Activated T-cell treated with anti-CD3 and anti-CD28 coated beads, Interleukin-2, amount 50 U/mL, for 72 hours (primary cell): Measurements from ENCODE around the gene ZNF597. TPM values are rescaled to one million over a fixed set of nuclear protein-coding genes. Genes with fewer than 3 reads are reported as not detected.
"Not testable (repeated sequence)": the region's sequence is repeated elsewhere in the genome, so short reads cannot be mapped to it uniquely, and the experiment has no call there.

Experiments used
- ATAC-seq, 2 donors: fragments of 150-1000 bp; cut with Tn5 transposase; replicated peaks in 1 of 2; 2 replicates each; pipeline ENCODE4 v1.10.0; 2021; ENCODE audit warnings: moderate library complexity in 2 of 2, mild to moderate bottlenecking in 1 of 2
- DNase-seq, 2 donors: peaks; one replicate each; pipeline ENCODE4 v3.0.0; 2021 to 2022; ENCODE audit warnings: mixed read lengths in 1 of 2
- H3K27ac Mint-ChIP-seq: one replicate; pipeline ENCODE4 v1.8.0; 2022; ENCODE audit warnings: mild to moderate bottlenecking, moderate library complexity, mixed read lengths
- H3K27me3 Mint-ChIP-seq: one replicate; pipeline ENCODE4 v1.8.0; 2022; ENCODE audit warnings: low read depth, mixed read lengths
- H3K36me3 Mint-ChIP-seq, 2 donors: one replicate each; pipeline ENCODE4 v1.8.0; 2022; ENCODE audit warnings: mixed read lengths in 2 of 2, mild to moderate bottlenecking in 1 of 2; ENCODE audit not compliant: insufficient read depth in 2 of 2
- H3K4me1 Mint-ChIP-seq: one replicate; pipeline ENCODE4 v1.8.0; 2022; ENCODE audit warnings: low read depth, mixed read lengths
- H3K4me3 Mint-ChIP-seq, 2 donors: one replicate each; pipeline ENCODE4 v1.8.0; 2022; ENCODE audit warnings: mild to moderate bottlenecking in 2 of 2, mixed read lengths in 2 of 2, moderate library complexity in 2 of 2
- H3K9me3 Mint-ChIP-seq, 2 donors: one replicate each; pipeline ENCODE4 v1.8.0; 2022; ENCODE audit warnings: mixed read lengths in 2 of 2
- total RNA-seq, 2 donors: library from RNA; stranded (reverse); gene quantifications; one replicate each; pipeline ENCODE4 v1.2.3, GENCODE V29; 2022

Gene ZNF597
- total RNA-seq, 2 donors from 2014 or later: 3.8 to 4.5 TPM

DNA sequence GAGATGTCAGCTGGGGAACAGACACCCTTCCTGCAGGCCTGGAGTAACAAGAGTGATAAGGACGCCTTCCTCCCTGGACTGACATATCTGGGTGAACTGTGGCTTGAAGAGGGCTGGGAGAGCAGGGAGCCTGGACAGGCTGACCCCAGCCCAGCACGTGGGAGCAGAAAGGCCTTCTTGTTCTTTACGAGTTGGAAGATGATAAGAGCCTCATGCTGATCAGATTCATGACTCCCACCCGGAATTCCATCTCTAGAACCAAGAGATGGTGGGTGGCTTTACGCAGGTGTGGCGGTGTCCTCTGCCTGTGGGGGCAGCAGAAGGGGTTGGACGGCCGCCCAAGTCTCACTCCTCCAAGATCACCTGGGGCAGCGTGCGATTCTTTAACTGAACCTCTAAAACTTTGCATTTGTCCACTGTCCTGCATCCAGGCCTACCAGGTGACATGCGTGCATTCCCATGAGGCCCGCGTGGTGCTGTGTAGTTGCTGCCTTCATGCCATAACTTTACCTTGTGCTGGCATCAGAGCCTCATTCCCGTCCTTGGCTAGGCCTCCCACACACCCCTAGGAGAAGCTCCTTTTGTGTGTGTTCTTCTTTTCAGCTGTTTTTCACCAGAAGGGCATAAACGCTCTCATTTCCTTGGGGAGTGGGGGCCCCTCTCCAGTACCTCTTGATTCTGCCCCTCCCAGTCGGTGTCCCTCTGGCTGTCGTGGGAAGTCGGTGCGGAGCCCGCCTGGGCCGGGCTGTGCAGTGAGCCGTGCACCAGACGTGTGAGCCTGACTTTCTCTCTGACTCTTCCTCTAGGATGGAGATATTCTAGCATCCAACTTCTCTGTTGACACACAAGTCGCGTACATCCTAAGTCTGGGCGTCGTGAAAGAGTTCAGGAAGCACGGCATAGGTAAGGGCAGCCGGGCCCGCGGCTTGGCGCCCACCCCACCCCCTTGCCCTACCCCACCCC, 38.7 kb upstream of the ZNF597 start:
- Mint-ChIP-seq H3K4me1 (no peaks in the 10 kb centered on the region), H3K9me3 (no peaks in the 10 kb centered on the region), H3K36me3 (peaks cover 3 to 15% of the 10 kb centered on the region in 2 donors), H3K27me3 (no peaks in the 10 kb centered on the region), H3K4me3 (no peak overlapping the region), H3K27ac (peak overlapping the region; percentile 79)
- ATAC-seq (no peak), DNase-seq (no peak)

DNA sequence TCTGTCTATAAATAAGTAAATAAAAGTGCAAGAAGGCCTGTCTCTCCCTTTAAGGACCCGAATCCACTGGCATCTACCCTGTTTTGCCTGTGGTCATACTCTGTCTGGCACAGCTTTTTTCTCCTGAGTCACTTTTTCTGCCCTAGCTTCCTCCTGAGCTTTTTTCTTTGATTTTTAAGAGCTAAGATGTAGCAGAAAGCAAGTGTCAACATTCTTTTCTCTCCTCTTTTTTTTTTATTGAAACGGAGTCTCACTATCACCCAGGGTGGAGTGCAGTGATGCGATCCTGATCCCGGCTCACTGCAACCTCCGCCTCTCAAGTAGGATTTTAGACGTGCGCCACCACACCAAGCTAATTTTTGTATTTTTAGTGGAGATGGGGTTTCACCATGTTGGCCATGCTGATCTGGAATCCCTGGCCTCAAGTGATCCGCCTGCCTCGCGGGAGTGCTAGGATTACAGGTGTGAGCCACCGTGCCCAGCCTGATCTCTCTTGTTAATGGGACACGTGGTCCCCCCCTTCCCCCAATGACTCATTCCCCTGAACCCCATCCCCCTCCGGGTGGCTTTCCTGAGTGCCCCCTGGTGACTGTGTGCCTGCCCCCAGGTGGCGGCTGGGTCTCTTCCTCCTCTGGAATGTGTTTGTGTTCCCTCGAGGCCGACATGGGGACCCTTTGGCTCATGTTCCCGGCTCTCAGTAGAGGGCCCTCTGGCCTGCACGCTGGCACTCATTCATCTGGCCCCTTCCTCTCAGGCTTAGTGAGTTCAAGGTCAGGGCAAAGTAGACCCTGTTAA, 37.8 kb upstream of the ZNF597 start:
- Mint-ChIP-seq H3K4me3 (no peak overlapping the region), H3K27me3 (no peaks in the 10 kb centered on the region), H3K36me3 (peaks cover 3 to 15% of the 10 kb centered on the region in 2 donors), H3K4me1 (no peaks in the 10 kb centered on the region), H3K27ac (peak overlapping the region; percentile 57), H3K9me3 (no peaks in the 10 kb centered on the region)
- ATAC-seq (no peak), DNase-seq (no peak)

DNA sequence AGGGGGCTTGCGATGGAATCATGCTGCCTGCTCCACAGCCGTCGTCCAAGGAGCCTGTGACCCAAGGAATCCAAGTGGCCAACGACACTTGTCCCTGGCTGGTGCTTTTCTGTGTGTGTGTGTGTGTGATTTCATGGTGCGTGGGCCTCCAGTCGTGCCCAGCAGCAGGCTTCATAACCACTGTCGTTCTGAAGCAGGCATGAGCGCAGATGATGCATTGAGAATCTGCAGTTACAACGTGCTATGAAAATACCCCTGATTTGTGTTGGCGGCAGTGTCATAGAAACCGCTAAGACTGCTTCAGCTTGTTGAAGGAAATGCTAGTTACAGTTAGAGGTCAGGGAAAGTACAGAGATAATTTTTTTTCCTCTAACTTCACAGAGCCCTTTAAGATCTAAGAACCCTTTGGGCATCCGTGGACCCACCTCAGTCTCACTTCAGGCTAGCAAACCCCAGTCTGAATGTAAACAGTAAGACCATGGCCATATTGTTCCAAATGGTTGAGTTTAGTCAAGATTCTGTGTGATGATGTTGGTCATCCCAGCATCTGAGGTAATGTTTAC, 36.4 kb upstream of the ZNF597 start:
- Mint-ChIP-seq H3K27ac (peak overlapping the region; percentile 89), H3K36me3 (peaks cover 3 to 15% of the 10 kb centered on the region in 2 donors), H3K4me3 (no peak overlapping the region), H3K4me1 (peaks cover 7% of the 10 kb centered on the region), H3K9me3 (no peaks in the 10 kb centered on the region), H3K27me3 (no peaks in the 10 kb centered on the region)
- ATAC-seq (peak; percentile 72 to 87), DNase-seq (peak; percentile 16 to 38)

DNA sequence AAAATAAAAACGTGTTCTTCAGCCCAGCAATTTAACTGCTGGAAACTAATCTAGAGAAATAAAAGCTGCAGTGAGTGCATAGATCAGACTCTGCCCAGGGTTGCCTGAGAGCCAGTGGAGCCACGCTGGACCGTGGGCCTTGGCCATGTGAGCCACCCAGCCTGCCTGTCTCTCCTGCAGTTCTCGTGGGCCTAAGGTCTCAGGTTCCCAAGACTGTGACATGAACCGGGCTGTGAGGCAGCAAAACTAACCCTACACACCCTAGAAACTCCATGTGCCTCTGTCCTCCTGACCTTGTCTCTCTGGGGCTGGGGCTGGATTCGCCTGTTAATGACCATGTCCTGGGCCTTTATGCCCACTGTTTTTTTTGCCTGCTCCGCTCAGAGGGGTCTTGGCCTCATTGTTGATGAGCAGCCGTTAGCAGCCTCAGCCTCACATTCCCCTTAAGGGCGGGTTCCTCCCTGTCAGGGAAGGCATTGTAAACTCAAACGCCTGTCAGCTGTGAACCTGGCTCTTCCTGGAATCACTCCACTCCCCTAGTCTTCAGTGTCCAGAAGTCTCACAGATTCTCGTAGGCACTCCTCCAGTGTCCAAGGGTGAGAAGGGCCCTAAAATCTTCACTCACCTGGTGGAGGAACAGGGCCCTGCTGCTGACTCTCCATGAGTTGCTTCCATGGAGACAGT, 35.1 kb upstream of the ZNF597 start:
- ATAC-seq (no peak), DNase-seq (no peak)
- H3K9me3 Mint-ChIP-seq: no peaks in the 10 kb centered on the region
- peaks cover 3 to 12% of the 10 kb centered on the region in 2 donors for H3K36me3 Mint-ChIP-seq
- H3K4me1 Mint-ChIP-seq: peaks cover 10% of the 10 kb centered on the region
- no peak overlapping the region for H3K4me3 Mint-ChIP-seq
- no peaks in the 10 kb centered on the region for H3K27me3 Mint-ChIP-seq
- peak overlapping the region; percentile 69 for H3K27ac Mint-ChIP-seq

DNA sequence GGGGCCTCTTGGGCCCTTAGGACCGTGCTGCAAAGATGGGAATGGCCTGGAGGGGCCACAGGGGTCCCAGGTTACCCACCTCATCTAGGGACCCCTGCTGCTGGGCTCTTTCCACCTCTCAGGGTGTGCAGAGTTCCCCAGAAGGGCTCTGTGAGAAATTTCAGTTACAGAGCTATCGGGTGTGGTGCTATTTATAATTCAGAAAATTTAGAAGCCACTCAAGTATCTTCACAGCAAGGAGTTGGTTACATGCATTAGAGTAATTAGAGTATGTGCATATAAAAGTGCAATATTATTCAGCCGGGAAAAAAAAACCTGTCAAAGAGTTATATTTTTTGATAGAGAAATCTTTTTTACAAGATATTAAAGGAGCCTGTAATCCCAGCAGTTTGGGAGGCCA, 33.1 kb upstream of the ZNF597 start:
- peaks cover 4 to 12% of the 10 kb centered on the region in 2 donors for H3K36me3 Mint-ChIP-seq
- H3K4me3 Mint-ChIP-seq: no peak overlapping the region
- DNase-seq: no peak
- H3K4me1 Mint-ChIP-seq: peaks cover 26% of the 10 kb centered on the region
- no peak overlapping the region for H3K27ac Mint-ChIP-seq
- H3K27me3 Mint-ChIP-seq: no peaks in the 10 kb centered on the region
- no peaks in the 10 kb centered on the region for H3K9me3 Mint-ChIP-seq
- no peak for ATAC-seq

DNA sequence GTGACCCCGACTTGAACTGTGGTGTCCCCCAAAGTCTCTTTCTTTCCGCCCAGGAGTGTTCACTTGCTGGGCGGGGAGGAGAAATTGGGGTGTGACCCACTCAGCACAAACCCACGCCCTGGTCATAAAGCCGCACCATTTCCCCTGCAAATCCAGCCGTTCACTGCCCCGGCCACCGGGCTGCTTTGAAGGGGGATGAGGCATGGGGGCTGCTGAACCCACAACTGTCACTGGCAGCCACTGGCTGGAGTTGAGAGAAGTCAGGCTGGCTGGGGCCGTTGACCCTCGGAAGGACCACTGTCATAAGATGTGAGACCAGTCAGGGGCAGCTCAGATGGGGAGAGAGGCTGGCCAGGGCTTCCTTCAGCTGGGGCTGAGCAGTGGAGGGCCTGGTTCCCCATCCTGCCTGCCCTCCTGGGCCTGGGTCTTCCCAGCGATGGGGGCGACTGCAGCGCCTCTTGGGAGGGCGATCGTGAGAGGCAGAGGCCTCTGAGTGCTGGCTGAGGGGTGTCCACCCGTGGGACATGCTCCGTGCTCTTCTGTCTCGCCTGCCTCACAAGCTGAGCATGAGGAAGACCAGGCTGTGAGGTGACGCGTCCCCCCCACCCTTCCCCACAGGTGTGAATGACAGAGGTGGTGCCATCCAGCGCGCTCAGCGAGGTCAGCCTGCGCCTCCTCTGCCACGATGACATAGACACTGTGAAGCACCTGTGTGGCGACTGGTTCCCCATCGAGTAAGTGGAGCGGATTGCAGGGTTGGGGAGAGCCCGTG, 32.5 kb upstream of the ZNF597 start:
- Mint-ChIP-seq H3K9me3 (no peaks in the 10 kb centered on the region), H3K4me1 (peaks cover 26% of the 10 kb centered on the region), H3K27me3 (no peaks in the 10 kb centered on the region), H3K36me3 (peaks cover 4 to 12% of the 10 kb centered on the region in 2 donors), H3K4me3 (no peak overlapping the region), H3K27ac (peak overlapping the region; percentile 65)
- no peak for DNase-seq
- no peak for ATAC-seq

GRCh38 chr16:3474870-3475269, 31.6 kb upstream of the ZNF597 start:
- Mint-ChIP-seq H3K4me1 (peaks cover 26% of the 10 kb centered on the region), H3K36me3 (peaks cover 4 to 12% of the 10 kb centered on the region in 2 donors), H3K27ac (peak overlapping the region; percentile 57)
- DNase-seq, H3K9me3 Mint-ChIP-seq, ATAC-seq, H3K27me3 Mint-ChIP-seq, H3K4me3 Mint-ChIP-seq: not testable (repeated sequence)

GRCh38 chr16:3474136-3474779, 31.0 kb upstream of the ZNF597 start:
- Mint-ChIP-seq H3K27ac (peak overlapping the region; percentile 57), H3K4me1 (peaks cover 30% of the 10 kb centered on the region), H3K27me3 (no peaks in the 10 kb centered on the region), H3K36me3 (peaks cover 4 to 8% of the 10 kb centered on the region in 2 donors), H3K4me3 (no peak overlapping the region), H3K9me3 (no peaks in the 10 kb centered on the region)
- no peak for ATAC-seq
- DNase-seq: no peak

- peaks cover 30% of the 10 kb centered on the region for H3K4me1 Mint-ChIP-seq
- not testable (repeated sequence) for H3K9me3 Mint-ChIP-seq, DNase-seq, ATAC-seq, H3K27me3 Mint-ChIP-seq, H3K4me3 Mint-ChIP-seq, H3K27ac Mint-ChIP-seq, H3K36me3 Mint-ChIP-seq
Observed at GRCh38 chr16:3473596-3473943, 30.3 kb upstream of the ZNF597 start.

GRCh38 chr16:3472878-3473595, 29.7 kb upstream of the ZNF597 start:
- ATAC-seq (peak; percentile 60 to 83), DNase-seq (peak; percentile 27 to 50)
- peak overlapping the region; percentile 64 for H3K27ac Mint-ChIP-seq
- peaks cover 4 to 6% of the 10 kb centered on the region in 2 donors for H3K36me3 Mint-ChIP-seq
- H3K9me3 Mint-ChIP-seq: no peaks in the 10 kb centered on the region
- H3K27me3 Mint-ChIP-seq: no peaks in the 10 kb centered on the region
- H3K4me3 Mint-ChIP-seq: peak overlapping the region in 1 of 2 donors; percentile 75
- H3K4me1 Mint-ChIP-seq: peaks cover 34% of the 10 kb centered on the region

DNA sequence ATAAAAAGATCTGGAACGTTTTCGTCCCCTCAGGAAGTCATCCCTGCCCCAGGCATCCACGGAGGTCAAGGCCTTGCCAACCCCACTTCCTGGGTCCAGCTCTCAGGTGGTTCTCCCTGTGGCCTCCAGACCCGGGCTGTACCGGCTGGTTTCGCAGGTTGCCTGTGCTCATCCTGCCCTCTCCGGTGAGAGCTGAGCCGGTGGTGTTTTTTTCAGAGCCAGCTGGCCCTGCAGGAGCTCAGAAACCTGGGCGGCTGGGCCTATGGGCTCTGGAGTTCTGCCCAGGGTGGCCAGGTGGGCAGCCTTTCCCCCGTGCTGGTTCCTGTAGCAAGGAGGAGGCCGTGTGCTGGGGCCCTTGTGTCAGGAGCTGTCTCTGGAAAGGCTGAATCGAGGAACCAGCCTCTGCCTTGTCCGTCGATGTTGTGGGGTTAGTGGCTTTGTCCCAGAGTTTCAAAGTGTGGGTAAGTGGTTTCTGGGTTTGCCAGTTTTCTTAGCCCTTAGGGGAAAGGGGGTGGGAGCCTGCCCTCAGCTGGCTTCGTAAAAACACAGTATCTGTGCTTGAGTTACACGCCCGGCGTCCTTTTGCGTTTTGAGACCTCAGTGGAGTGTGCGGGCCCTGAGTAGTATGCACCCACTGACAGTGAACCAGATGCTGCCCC, 28.3 kb upstream of the ZNF597 start:
- Mint-ChIP-seq H3K27ac (no peak overlapping the region), H3K9me3 (no peaks in the 10 kb centered on the region), H3K4me3 (no peak overlapping the region), H3K27me3 (no peaks in the 10 kb centered on the region), H3K4me1 (peaks cover 48% of the 10 kb centered on the region), H3K36me3 (peaks cover 4 to 8% of the 10 kb centered on the region in 2 donors)
- no peak for DNase-seq
- no peak for ATAC-seq
